ENCODE results near the gene ALLC. TPM values are rescaled to one million over a fixed set of nuclear protein-coding genes. Genes with fewer than 3 reads are reported as not detected.
A peak's percentile ranks its signal among the peaks of the same experiment; 100 is the strongest.

Gene ALLC
- total RNA-seq, 4 donors from 2014 or later = not detected

DNA sequence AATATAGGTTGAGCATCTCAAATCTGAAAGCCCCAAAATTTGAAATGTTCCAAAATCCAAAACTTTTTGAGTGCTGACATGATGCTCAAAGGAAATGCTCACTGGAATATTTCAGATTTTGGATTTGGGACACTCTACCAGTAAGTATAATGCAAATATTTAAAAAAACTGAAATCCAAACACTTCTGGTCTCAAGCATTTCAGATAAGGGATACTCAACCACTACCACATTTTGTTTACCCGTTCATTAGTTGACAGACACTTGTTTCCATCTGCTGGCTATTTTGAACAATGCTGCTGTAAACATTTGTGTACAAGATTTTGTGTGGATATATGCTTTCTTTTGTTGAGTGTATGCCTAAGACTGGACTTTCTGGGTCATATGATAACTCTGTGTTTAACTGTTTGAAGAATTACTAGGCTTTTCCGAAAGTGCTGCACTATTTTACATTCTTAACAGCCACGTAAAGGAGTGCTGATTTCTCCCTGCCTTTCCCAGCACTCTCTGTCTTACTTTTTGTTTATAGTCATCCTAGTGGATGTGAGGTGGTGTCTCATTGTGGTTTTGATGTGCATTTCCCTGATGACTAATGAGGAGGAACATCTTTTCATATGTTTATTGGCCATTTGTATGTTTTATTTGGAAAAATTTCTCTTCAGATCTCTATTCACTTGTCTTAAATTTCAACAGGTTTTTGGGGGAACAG, 25.9 kb downstream of the ALLC start:
- H3K27me3 ChIP-seq = no peaks in the 10 kb centered on the region
- no peak overlapping the region for H3K4me3 ChIP-seq
- no peaks in the 10 kb centered on the region for H3K36me3 ChIP-seq
- no peak for DNase-seq
- TF ChIP-seq, protein P1, sequence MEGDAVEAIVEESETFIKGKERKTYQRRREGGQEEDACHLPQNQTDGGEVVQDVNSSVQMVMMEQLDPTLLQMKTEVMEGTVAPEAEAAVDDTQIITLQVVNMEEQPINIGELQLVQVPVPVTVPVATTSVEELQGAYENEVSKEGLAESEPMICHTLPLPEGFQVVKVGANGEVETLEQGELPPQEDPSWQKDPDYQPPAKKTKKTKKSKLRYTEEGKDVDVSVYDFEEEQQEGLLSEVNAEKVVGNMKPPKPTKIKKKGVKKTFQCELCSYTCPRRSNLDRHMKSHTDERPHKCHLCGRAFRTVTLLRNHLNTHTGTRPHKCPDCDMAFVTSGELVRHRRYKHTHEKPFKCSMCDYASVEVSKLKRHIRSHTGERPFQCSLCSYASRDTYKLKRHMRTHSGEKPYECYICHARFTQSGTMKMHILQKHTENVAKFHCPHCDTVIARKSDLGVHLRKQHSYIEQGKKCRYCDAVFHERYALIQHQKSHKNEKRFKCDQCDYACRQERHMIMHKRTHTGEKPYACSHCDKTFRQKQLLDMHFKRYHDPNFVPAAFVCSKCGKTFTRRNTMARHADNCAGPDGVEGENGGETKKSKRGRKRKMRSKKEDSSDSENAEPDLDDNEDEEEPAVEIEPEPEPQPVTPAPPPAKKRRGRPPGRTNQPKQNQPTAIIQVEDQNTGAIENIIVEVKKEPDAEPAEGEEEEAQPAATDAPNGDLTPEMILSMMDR (IDR thresholded peaks at IDR 0.05) = no peak
- no peak for TF ChIP-seq POLR2A (IDR thresholded peaks at IDR 0.05)
- H3K27ac ChIP-seq = no peak overlapping the region
- H3K9me3 ChIP-seq = no peaks in the 10 kb centered on the region
- no peaks in the 10 kb centered on the region for H3K4me1 ChIP-seq

DNA sequence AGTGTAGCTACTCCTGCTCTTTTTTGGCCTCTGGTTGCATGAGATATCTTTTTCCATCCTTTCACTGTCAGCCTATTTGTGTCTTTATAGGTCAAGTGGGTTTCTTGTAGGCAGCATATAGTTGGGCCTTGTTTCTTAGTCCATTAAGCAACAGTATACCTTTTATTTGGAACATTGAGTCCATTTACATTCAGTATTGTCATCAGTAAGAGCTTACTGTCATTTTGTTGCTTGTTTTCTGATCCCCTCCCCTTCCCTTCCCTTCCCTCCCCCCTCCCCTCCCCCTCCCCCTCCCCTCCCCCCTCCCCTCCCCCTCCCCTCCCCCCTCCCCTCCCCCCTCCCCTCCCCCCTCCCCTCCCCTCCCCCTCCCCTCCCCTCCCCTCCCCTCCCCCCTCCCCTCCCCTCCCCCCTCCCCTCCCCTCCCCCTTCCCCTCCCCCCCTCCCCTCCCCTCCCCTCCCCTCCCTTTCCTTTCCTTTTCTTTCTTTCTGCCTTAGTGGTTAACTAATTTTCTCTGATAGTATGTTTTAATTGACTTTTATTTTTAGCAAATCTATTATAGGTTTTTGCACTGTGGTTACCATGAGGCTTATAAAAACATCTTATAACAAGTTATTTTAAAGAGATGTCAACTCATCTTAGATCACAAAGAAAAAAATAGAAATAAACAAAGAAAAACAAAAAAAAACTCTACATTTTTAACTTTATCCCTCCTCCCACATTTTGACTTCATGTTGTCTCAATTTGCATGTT, 32.2 kb downstream of the ALLC start:
- TF ChIP-seq, protein P1 (IDR thresholded peaks at IDR 0.05) = no peak
- no peak for TF ChIP-seq POLR2A (IDR thresholded peaks at IDR 0.05)
- Histone ChIP-seq H3K4me1 (no peaks in the 10 kb centered on the region), H3K36me3 (no peaks in the 10 kb centered on the region), H3K4me3 (no peak overlapping the region), H3K27ac (no peak overlapping the region), H3K27me3 (no peaks in the 10 kb centered on the region), H3K9me3 (no peaks in the 10 kb centered on the region)
- no peak for DNase-seq

DNA sequence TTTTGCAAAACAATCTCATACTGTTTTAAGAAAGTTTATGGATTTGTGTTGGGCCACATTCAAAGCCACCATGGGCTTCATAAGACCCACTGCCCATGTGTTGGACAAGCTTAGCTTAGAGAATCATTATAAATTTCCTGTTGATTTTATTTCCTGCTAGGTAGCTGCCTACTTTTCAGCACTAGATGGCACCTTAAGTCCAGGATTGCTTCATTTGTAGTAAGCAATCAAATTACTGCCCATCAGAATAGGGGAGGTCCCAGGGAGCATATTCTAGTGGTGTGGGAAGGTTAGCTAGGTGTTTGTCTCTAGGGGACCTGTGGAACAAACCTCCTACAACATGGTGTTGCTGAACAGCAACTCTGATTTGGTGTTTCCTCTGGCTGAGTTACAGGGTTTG, 34.4 kb downstream of the ALLC start:
- Histone ChIP-seq H3K9me3 (no peaks in the 10 kb centered on the region), H3K27ac (no peak overlapping the region), H3K4me3 (no peak overlapping the region), H3K36me3 (no peaks in the 10 kb centered on the region), H3K27me3 (no peaks in the 10 kb centered on the region), H3K4me1 (no peaks in the 10 kb centered on the region)
- no peak for DNase-seq
- TF ChIP-seq, protein P1 (IDR thresholded peaks at IDR 0.05) = peak in 1 of 6 experiments; percentile 22
- TF ChIP-seq POLR2A (IDR thresholded peaks at IDR 0.05) = no peak

DNA sequence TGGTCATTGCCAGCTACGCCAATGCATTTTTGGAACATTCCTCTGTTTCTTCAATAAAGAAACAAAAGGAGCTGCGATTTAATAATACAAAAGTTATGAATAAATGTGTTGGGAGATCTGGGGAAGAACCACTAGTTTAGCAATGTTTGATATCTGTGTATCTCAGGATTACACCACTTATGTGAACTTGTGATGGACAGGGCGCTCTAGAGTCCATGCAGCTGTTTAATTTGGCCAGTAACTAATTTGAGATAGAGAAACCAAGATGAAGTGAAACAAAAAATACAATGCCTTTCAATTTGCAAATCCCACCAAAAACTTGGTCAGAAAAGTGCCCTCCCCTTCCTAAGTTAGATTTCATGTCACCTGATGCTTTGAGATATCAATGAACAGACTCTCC, 38.5 kb downstream of the ALLC start:
- Histone ChIP-seq H3K9me3 (no peaks in the 10 kb centered on the region), H3K36me3 (no peaks in the 10 kb centered on the region), H3K27me3 (no peaks in the 10 kb centered on the region), H3K4me3 (no peak overlapping the region), H3K4me1 (no peaks in the 10 kb centered on the region), H3K27ac (no peak overlapping the region)
- no peak for DNase-seq
- no peak for TF ChIP-seq POLR2A (IDR thresholded peaks at IDR 0.05)
- TF ChIP-seq, protein P1 (IDR thresholded peaks at IDR 0.05) = no peak

DNA sequence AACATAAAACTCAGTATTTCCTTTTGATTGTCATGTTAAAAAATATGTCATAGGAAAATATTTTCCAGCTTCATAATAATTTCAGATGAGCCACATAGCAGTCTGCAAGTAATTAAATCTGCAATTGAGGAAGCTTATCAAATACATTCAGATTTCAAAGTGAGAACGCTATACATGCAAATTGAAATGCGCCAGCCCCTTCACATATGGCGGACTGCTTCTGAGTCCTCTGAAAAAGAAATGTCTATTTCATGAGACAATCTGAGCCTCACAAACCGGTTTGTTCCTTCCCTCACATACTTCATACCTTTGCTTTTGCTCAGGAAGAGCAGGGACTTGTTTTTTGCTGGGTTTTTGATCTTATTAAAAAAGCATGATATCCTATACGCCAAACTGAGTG, 43.1 kb downstream of the ALLC start:
- Histone ChIP-seq H3K27ac (no peak overlapping the region), H3K9me3 (no peaks in the 10 kb centered on the region), H3K4me1 (no peaks in the 10 kb centered on the region), H3K36me3 (no peaks in the 10 kb centered on the region), H3K27me3 (no peaks in the 10 kb centered on the region), H3K4me3 (no peak overlapping the region)
- TF ChIP-seq, protein P1 (IDR thresholded peaks at IDR 0.05) = no peak
- TF ChIP-seq POLR2A (IDR thresholded peaks at IDR 0.05) = no peak
- no peak for DNase-seq
